Measurements from ENCODE around the gene ROBO1.

GRCh38 chr3:79003994-79004393 lies 763.8 kb downstream of the ROBO1 start:
- TF ChIP-seq CTCF (IDR thresholded peaks at IDR 0.05) = no peak
- TF ChIP-seq EZH2phosphoT487 (IDR thresholded peaks at IDR 0.05) = no peak
- no peak for TF ChIP-seq EZH2 (IDR thresholded peaks at IDR 0.05)
